NCI-H2107 treated with DMSO at 0.1 percent for 48 hours (cell line): ENCODE measurements around the gene MGMT.

ENCODE experiments used
- DNase-seq: peaks from one replicate; lab custom pipeline; 2025; ENCODE audit not compliant: unreplicated experiment; lab: John Stamatoyannopoulos, UW

The MGMT gene

GRCh38 chr10:129679207-129679606 lies 212.2 kb downstream of the MGMT start:
- no peak for DNase-seq

GRCh38 chr10:129680661-129681344 lies 213.8 kb downstream of the MGMT start:
- DNase-seq: no peak

- DNase-seq: no peak
These were observed 214.8 kb downstream of the MGMT start for GRCh38 chr10:129681856-129682255.

GRCh38 chr10:129683519-129683918 lies 216.5 kb downstream of the MGMT start:
- no peak for DNase-seq

GRCh38 chr10:129683920-129684319 lies 216.9 kb downstream of the MGMT start:
- no peak for DNase-seq

GRCh38 chr10:129685271-129685670 lies 218.2 kb downstream of the MGMT start:
- no peak for DNase-seq

GRCh38 chr10:129689671-129690071 lies 222.6 kb downstream of the MGMT start:
- DNase-seq: no peak

- no peak for DNase-seq
These were observed 223.4 kb downstream of the MGMT start for GRCh38 chr10:129690248-129691070.

GRCh38 chr10:129692695-129693094 lies 225.7 kb downstream of the MGMT start:
- DNase-seq: no peak

GRCh38 chr10:129693382-129693781 lies 226.3 kb downstream of the MGMT start:
- DNase-seq: no peak

- DNase-seq: no peak
These were observed 227.1 kb downstream of the MGMT start for GRCh38 chr10:129694184-129694583.

- no peak for DNase-seq
These were observed 227.7 kb downstream of the MGMT start for GRCh38 chr10:129694691-129695243.

- no peak for DNase-seq
These were observed 228.6 kb downstream of the MGMT start for GRCh38 chr10:129695671-129696070.

GRCh38 chr10:129696636-129697035 lies 229.6 kb downstream of the MGMT start:
- no peak for DNase-seq

- DNase-seq: no peak
These were observed 230.6 kb downstream of the MGMT start for GRCh38 chr10:129697463-129698247.

- DNase-seq: no peak
These were observed 232.8 kb downstream of the MGMT start for GRCh38 chr10:129699722-129700340.

- DNase-seq: no peak
These were observed 235.6 kb downstream of the MGMT start for GRCh38 chr10:129702605-129703004.

GRCh38 chr10:129703287-129704137 lies 236.5 kb downstream of the MGMT start:
- DNase-seq: no peak

GRCh38 chr10:129704225-129704624 lies 237.2 kb downstream of the MGMT start:
- DNase-seq: no peak
